H1 (cell line): ENCODE data around the gene PCDHGB3. TPM values are rescaled to one million over a fixed set of nuclear protein-coding genes. Genes with fewer than 3 reads are reported as not detected.
"Not testable (repeated sequence)": the region's sequence is repeated elsewhere in the genome, so short reads cannot be mapped to it uniquely, and the experiment has no call there.

Source experiments
- CTCF ChIA-PET: fragments of 300-600 bp; sonication (Branson Sonifier 250); formaldehyde crosslinking; loops from one replicate; lab custom pipeline; 2021; ENCODE audit not compliant: partially characterized antibody; lab: Charles Lee
- POLR2A ChIA-PET: fragments of 300-600 bp; sonication (Branson Sonifier 250); formaldehyde crosslinking; loops from one replicate; lab custom pipeline; 2021; ENCODE audit warnings: inconsistent platforms; ENCODE audit not compliant: partially characterized antibody; lab: Charles Lee
- DNase-seq, 2 experiments: peaks; one replicate each; pipeline versions ENCODE4 v3.0.0 to v3.0.0-alpha.2; 2010 to 2022; ENCODE audit warnings: low spot score in 2 of 2, low read depth in 1 of 2, mixed read lengths in 1 of 2
- FAIRE-seq: peaks from 2 replicates; lab custom pipeline; 2011; peaks lifted over from hg19 to GRCh38; lab: Jason Lieb, UNC
- H2AFZ ChIP-seq: 2 replicates; pipeline ENCODE4 v1.8.1; 2012; ENCODE audit warnings: low read length, inconsistent platforms
- H2AK5ac ChIP-seq: 2 replicates; pipeline ENCODE4 v1.6.1; 2013; ENCODE audit warnings: low read depth, low read length
- H2BK120ac ChIP-seq: replicated peaks from 2 replicates; pipeline ENCODE3; 2013; ENCODE audit warnings: low read depth, low read length, inconsistent platforms
- H2BK12ac ChIP-seq: 2 replicates; pipeline ENCODE4 v1.6.1; 2013; ENCODE audit warnings: low read depth, low read length
- H2BK15ac ChIP-seq: 2 replicates; pipeline ENCODE4 v1.6.1; 2013; ENCODE audit warnings: low read length
- H2BK20ac ChIP-seq: 2 replicates; pipeline ENCODE4 v1.6.1; 2013; ENCODE audit warnings: low read length
- H2BK5ac ChIP-seq: 2 replicates; pipeline ENCODE4 v1.6.1; 2013; ENCODE audit warnings: low read depth, low read length
- H3K14ac ChIP-seq: 2 replicates; pipeline ENCODE4 v1.6.1; 2013; ENCODE audit warnings: inconsistent platforms; ENCODE audit not compliant: insufficient read length
- H3K18ac ChIP-seq: 2 replicates; pipeline ENCODE4 v1.6.1; 2013; ENCODE audit warnings: low read length; ENCODE audit errors: extremely low read depth
- H3K23ac ChIP-seq: 2 replicates; pipeline ENCODE4 v1.6.1; 2013; ENCODE audit warnings: inconsistent platforms; ENCODE audit not compliant: insufficient read length
- H3K23me2 ChIP-seq: 2 replicates; pipeline ENCODE4 v1.6.1; 2013; ENCODE audit warnings: low read depth, low read length
- H3K27ac ChIP-seq: 2 replicates; pipeline ENCODE4 v1.6.1; 2011; ENCODE audit warnings: low read depth, low read length, inconsistent platforms
- H3K27me3 ChIP-seq, 4 experiments: replicated peaks in 1 of 4; 1 replicate in 1 of 4; 2 replicates in 3 of 4; pipeline versions ENCODE4 v1.6.1 to v1.8.1; 2011 to 2013; ENCODE audit warnings: low read length in 3 of 4, mild to moderate bottlenecking in 3 of 4, inconsistent platforms in 2 of 4, mixed read lengths in 2 of 4, moderate library complexity in 1 of 4; ENCODE audit not compliant: control insufficient read depth in 3 of 4, insufficient read depth in 3 of 4; ENCODE audit errors: extremely low read depth in 1 of 4
- H3K36me3 ChIP-seq, 4 experiments: 2 replicates each; pipeline versions ENCODE4 v1.6.1 to v1.8.1; 2011 to 2013; ENCODE audit warnings: mild to moderate bottlenecking in 4 of 4, low read length in 3 of 4, moderate library complexity in 2 of 4, control low read depth in 1 of 4, inconsistent platforms in 1 of 4; ENCODE audit not compliant: insufficient read depth in 4 of 4, control insufficient read depth in 2 of 4
- H3K4ac ChIP-seq: replicated peaks from 2 replicates; pipeline ENCODE3; 2013; ENCODE audit warnings: low read length, low read depth, mixed read lengths, inconsistent platforms; ENCODE audit not compliant: insufficient read length
- H3K4me1 ChIP-seq, 4 experiments: replicated peaks in 1 of 4; 1 replicate in 1 of 4; 2 replicates in 3 of 4; pipeline versions ENCODE4 v1.6.1 to v1.8.1; 2011 to 2013; ENCODE audit warnings: low read length in 3 of 4, inconsistent platforms in 2 of 4, mixed read lengths in 1 of 4; ENCODE audit not compliant: insufficient read depth in 4 of 4, control insufficient read depth in 3 of 4
- H3K4me2 ChIP-seq, 2 experiments: 2 replicates each; pipeline versions ENCODE4 v1.6.1 to v1.8.1; 2011 to 2013; ENCODE audit warnings: low read depth in 2 of 2, low read length in 2 of 2, control low read depth in 1 of 2, inconsistent platforms in 1 of 2, mild to moderate bottlenecking in 1 of 2; ENCODE audit not compliant: insufficient read depth in 1 of 2
- H3K4me3 ChIP-seq, 4 experiments: fragments of 200-600, 300-600 bp in 1 of 4; sonication (generic), shearing (Covaris generic), sonication (Bioruptor Twin) in 1 of 4; 2 replicates each; pipeline versions ENCODE4 v1.5.1 to v1.8.1; 2011 to 2016; ENCODE audit warnings: low read length in 4 of 4, low read depth in 3 of 4, control low read depth in 2 of 4, inconsistent platforms in 2 of 4, mild to moderate bottlenecking in 2 of 4, mixed read lengths in 1 of 4, moderate library complexity in 1 of 4; ENCODE audit not compliant: insufficient read depth in 2 of 4; ENCODE audit errors: extremely low read depth in 1 of 4
- H3K56ac ChIP-seq: replicated peaks from 2 replicates; pipeline ENCODE3; 2013; ENCODE audit warnings: low read depth, mild to moderate bottlenecking, mixed read lengths, low read length, inconsistent platforms; ENCODE audit not compliant: insufficient read length
- H3K79me1 ChIP-seq: 2 replicates; pipeline ENCODE4 v1.6.1; 2013; ENCODE audit warnings: low read depth, low read length, control low read depth
- H3K79me2 ChIP-seq, 2 experiments: 2 replicates each; pipeline versions ENCODE4 v1.6.1 to v1.8.1; 2012 to 2013; ENCODE audit warnings: low read length in 2 of 2, mild to moderate bottlenecking in 2 of 2, inconsistent platforms in 1 of 2; ENCODE audit not compliant: insufficient read depth in 2 of 2, control insufficient read depth in 1 of 2
- H3K9ac ChIP-seq, 4 experiments: replicated peaks in 1 of 4; 1 replicate in 1 of 4; 2 replicates in 3 of 4; pipeline versions ENCODE4 v1.6.1 to v1.8.1; 2011 to 2013; ENCODE audit warnings: low read depth in 3 of 4, low read length in 3 of 4, control low read depth in 2 of 4, mild to moderate bottlenecking in 2 of 4, moderate library complexity in 2 of 4, inconsistent platforms in 1 of 4; ENCODE audit errors: extremely low read depth in 1 of 4
- H3K9me3 ChIP-seq, 2 experiments: 2 replicates each; pipeline versions ENCODE4 v1.6.1 to v1.8.1; 2012 to 2013; ENCODE audit warnings: mild to moderate bottlenecking in 2 of 2, moderate library complexity in 2 of 2, control low read depth in 1 of 2, inconsistent platforms in 1 of 2, low read depth in 1 of 2, low read length in 1 of 2, mixed read lengths in 1 of 2; ENCODE audit not compliant: insufficient read depth in 2 of 2
- H4K20me1 ChIP-seq, 2 experiments: replicated peaks in 1 of 2; 2 replicates each; pipeline versions ENCODE3 to v1.8.1; 2011 to 2013; ENCODE audit warnings: inconsistent platforms in 2 of 2, low read length in 2 of 2, mild to moderate bottlenecking in 1 of 2; ENCODE audit not compliant: insufficient read depth in 2 of 2, control insufficient read depth in 1 of 2
- H4K5ac ChIP-seq: 2 replicates; pipeline ENCODE4 v1.6.1; 2013; ENCODE audit warnings: low read length, low read depth, mixed read lengths, inconsistent platforms; ENCODE audit not compliant: insufficient read length
- H4K8ac ChIP-seq: 2 replicates; pipeline ENCODE4 v1.8.0; 2013; ENCODE audit warnings: mild to moderate bottlenecking, moderate library complexity, low read length, inconsistent platforms; ENCODE audit not compliant: insufficient read depth; ENCODE audit errors: extremely low read depth
- H4K91ac ChIP-seq: replicated peaks from 2 replicates; pipeline ENCODE3; 2013; ENCODE audit warnings: low read length, mixed read lengths, inconsistent platforms; ENCODE audit not compliant: insufficient read length
- WGBS, 2 experiments: shearing (Covaris generic) in 1 of 2; methylation state at CpG; one replicate each; pipeline versions ENCODE4 v1.1.6 to v1.1.7; 2013 to 2015; ENCODE audit warnings: low lambda C conversion rate in 2 of 2, mixed read lengths in 2 of 2, inconsistent platforms in 1 of 2, low coverage in 1 of 2, missing lambda C conversion rate in 1 of 2; ENCODE audit not compliant: insufficient replicate concordance in 2 of 2, insufficient coverage in 1 of 2, insufficient read length in 1 of 2; ENCODE audit errors: extremely low coverage in 1 of 2, missing lambda C conversion rate in 1 of 2; 5-methylcytosine and 5-hydroxymethylcytosine counted together
- polyA plus RNA-seq, 7 experiments: library from polyadenylated mRNA; depleted of rRNA in 3 of 7; stranded (reverse) in 5 of 7; unstranded in 2 of 7; fragments of >200 nt in 5 of 7; fragments of 200-250 nt in 2 of 7; gene quantifications; 1 replicate in 5 of 7; 2 replicates in 1 of 7; 4 replicates in 1 of 7; pipeline versions ENCODE4 v1.2.1 to v1.2.3, GENCODE V29; 2011 to 2013; ENCODE audit warnings: missing spikeins in 2 of 7, mixed read lengths in 2 of 7
- total RNA-seq: library from RNA; stranded (reverse); fragmentation: NEBNext Ultra II Directional; extraction: Animal tissue kit (Norgen Biotek cat#: 25700); gene quantifications from 2 replicates; pipeline ENCODE4 v1.2.1, GENCODE V29; 2021

PCDHGB3 gene
- total and polyA plus RNA-seq, 2 of the 8 experiments (the other 6 are each of a cell fraction or from before 2014, with no cell fraction given) = 1.6 to 1.9 TPM

DNA sequence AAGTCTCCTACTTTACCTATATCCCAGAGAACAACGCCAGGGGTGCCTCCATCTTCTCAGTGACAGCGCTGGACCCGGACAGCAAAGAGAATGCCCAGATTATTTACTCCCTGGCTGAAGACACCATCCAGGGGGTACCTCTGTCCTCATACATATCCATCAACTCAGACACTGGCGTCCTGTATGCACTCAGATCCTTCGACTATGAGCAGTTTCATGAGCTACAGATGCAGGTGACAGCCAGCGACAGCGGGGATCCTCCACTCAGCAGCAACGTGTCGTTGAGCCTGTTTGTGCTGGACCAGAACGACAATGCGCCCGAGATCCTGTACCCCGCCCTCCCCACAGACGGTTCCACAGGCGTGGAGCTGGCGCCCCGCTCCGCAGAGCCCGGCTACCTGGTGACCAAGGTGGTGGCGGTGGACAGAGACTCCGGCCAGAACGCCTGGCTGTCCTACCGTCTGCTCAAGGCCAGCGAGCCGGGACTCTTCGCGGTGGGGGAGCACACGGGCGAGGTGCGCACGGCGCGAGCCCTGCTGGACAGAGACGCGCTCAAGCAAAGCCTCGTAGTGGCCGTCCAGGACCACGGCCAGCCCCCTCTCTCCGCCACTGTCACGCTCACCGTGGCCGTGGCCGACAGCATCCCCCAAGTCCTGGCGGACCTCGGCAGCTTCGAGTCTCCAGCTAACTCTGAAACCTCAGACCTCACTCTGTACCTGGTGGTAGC, 44.7 kb downstream of the PCDHGB3 start:
- not testable (repeated sequence) for H3K4me2 ChIP-seq, H4K8ac ChIP-seq, H3K14ac ChIP-seq, H3K23me2 ChIP-seq, H3K27ac ChIP-seq, H3K4me3 ChIP-seq, H2AFZ ChIP-seq, H3K23ac ChIP-seq, H2BK120ac ChIP-seq, H3K18ac ChIP-seq, H3K56ac ChIP-seq, H4K5ac ChIP-seq, H3K4ac ChIP-seq, H3K79me2 ChIP-seq, H4K20me1 ChIP-seq, H3K9ac ChIP-seq, H4K91ac ChIP-seq, H2BK5ac ChIP-seq, H2BK12ac ChIP-seq, H3K36me3 ChIP-seq, H2BK15ac ChIP-seq, H2AK5ac ChIP-seq, FAIRE-seq, DNase-seq, H3K4me1 ChIP-seq, H3K79me1 ChIP-seq, H2BK20ac ChIP-seq
- ChIA-PET CTCF (interaction anchor here (0.8 to 23.3 kb wide), 25 partner anchors 9 to 320 kb away, joined by 3 to 1236 read pairs (median 15); partner anchors contain the start of genes PCDHB14, PCDHB15, PCDHB16 and PCDHB2), POLR2A (interaction anchor here (1.2 to 2.7 kb wide), 3 partner anchors 64 to 170 kb away, joined by 3 to 9 read pairs (median 3); partner anchors contain the start of gene PCDHB15)
- Histone ChIP-seq H3K9me3 (peaks cover 12 to 14% of the 10 kb centered on the region in 2 experiments), H3K27me3 (peaks cover 0 to 12% (median 6%) of the 10 kb centered on the region in 4 experiments; a peak in 4 of 7 replicates)
- 97% methylated on average over 24 of the region's 46 CpGs; no CpG with 5 or more reads in 1 of the 2 experiments for WGBS, 2 experiments
